NCI-H446 treated with DMSO at 0.1 percent for 48 hours (cell line): Measurements from ENCODE around the gene TSPAN9.

Source experiments
- DNase-seq: peaks from one replicate; lab custom pipeline; 2025; lab: John Stamatoyannopoulos, UW

The TSPAN9 gene

DNA sequence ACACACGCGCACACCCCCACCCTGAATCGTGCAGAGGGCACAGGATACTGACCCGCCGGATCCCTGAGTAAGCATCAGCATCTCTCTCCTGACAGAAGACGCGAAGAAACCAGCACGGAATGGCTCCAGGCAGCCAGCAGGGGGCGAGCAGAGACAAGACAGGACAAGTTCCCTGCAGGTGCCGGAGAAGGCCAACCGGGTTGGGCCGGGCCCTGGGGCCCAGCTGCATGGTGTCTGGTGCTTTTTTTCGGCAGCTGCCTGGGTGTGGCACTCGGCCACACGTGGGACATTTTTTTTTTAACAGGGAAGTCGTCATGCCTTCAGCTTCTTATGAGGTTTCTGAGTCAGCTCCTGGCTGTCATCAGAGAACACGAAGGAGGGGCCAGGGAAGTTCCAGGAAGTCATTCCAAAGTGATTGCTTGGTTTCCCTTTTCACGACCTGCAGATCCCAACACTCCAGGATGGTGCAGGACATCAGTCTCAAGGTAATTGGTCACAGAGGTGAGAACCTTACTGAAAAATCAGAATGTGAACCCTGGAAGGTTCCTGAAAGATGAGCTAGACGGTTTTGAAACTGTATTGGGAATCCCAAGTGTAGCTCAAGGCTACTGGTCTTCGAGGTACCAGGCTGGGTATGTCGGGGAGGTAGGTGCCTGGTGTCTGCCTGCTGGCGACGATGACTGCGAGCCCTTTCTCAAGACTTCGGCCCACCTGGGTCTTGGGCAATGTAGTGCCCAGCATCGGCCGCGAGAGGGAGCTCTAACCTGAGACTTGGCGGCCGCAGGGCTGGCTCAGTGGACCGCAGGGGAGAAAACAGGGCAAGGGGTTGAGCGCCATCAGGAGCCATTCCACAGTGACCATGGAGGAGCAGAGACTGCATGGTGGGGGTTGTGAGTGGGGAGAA is 223.0 kb downstream of the TSPAN9 start:
- DNase-seq, result peak; percentile 36

DNA sequence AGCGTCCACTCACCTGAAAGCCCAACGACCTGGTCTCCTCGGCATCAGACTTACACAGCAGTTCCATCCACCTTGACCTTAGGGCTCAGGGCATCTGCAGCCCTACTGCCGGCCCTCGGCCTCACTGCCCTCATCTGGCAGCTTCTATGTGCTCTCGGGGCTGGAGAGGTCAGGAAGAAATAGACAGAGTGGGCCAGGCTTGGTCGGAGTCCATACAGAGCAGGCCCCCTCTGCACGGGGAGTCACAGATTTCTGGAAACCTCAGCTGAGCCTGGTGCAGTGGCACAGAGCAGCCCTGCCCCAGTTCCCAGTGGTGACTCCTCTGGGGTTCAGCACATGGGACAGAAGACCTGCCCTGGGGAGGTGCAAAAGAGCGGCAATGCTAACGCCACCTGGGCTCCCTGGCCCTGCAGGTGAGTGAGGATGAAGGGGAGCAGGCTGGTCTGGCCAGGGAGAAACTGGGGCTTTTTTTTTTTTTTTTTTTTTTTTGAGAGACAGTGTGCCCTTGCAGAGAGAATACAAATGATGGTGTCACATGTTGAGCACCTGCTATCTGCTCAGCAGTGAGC is 223.7 kb downstream of the TSPAN9 start:
- DNase-seq, result no peak

DNA sequence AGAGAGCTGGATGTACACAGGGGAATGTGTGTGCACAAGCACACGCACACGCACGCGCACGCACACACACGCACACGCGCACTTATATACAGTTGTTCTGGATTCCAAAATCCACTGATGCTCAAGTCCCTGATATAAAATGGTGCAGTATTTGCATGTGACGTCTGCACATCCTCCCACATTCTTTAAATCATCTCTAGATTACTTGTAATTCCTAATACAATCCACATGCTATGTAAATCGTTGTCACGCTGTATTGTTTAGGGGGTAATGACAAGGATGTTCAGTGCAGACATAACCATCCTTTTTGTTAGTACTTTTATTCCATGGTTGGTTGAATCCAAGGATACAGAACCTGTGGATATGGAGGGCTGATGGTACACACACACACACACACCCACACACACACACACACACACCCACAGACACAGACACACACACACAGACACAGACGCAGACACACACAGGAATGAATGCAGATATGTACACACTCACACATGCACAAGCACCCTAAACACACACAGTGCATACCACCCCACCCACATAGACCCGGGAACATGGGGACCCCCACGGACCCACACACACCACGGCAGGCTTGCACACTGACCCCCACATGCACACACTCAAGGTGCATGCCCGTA is 225.3 kb downstream of the TSPAN9 start:
- DNase-seq, result no peak

DNA sequence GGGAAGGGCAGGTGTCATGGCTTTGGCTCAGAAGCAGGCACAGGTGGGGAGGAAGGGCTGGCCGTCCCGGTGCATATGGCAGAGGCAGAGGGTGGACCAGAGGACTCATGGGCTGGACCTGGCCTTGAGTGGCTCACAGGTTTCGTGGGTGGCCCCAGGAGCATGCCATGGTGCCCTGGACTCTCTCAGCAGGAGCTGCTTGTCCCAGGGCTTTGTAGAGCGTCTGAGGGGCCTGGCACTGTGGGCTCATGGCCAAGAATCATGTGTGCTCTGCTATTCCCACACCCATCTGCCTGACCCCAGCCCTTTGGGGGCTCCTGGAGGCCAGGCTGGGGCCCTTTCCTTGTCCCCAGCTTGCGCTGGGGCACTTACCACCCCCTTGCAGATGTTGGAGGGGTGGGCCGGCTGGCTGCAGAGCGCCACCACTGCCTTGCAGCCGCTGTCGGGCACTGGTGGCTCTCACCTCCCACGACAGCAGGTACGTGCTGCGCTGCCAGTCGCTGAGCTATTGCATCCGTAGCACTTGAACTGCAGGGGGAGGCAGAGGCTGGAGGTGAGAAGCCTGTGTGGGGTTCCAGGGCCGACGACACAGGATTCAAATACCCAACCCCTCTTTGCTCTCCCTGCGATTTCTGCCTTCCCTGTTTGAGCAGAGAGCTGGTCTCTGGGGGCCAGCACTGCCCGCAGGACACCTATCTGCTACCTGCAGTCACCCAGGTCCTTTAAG is 226.4 kb downstream of the TSPAN9 start:
- DNase-seq, result no peak

DNA sequence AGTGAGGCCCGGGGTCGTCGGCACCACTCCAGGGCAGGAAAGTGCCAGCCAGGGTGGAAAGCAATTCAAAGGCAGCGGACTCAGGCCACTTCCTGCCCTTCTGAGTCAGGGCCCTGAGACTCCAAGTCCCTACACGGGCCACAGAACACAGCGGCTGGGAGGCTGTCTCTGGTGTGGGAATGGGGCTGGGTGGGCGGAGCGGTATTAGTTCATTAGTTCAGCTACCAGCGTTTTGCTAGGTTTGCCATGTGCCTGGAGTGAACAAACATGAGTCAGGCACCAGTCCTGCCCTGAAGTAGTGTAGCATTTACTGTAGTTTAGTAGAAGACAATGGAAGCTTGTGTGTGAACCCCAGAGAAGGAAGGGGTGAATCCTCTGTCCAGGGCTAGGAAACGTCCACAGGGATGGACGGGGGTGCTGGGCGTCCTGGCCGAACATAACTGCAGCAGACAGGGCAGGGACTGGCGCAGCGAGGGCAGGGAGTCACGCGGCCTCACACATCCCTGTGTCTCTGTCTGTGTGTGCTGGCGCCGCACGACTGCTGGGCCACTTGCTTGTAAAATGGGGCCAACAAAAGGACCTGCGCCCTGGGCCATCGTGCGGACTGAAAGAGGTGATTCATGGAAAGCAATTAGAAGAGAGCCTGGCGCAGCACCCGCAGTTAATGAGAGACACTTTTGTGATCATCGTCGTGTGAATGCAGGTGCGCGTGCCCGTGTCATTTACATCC is 227.4 kb downstream of the TSPAN9 start:
- DNase-seq, result no peak

DNA sequence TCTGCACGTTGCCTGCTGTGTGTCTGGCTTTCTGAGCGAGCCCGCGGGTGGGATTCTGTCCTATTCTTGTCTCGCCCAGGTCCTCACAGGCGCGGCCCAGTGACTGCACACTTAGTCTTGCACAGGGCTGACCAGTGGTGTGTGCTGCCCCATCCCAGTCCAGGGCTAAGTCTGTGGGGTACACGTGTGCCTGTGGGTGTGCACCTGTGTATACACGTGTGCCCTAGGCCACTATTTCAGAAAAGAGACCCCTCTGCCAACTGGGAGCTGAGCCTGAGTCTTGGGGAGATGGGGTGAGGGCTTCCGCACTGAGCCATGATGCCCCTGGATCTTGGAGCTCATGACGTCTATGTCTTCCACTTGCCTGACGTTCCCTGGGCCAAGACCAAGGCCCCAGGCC is 228.3 kb downstream of the TSPAN9 start:
- DNase-seq, result no peak

DNA sequence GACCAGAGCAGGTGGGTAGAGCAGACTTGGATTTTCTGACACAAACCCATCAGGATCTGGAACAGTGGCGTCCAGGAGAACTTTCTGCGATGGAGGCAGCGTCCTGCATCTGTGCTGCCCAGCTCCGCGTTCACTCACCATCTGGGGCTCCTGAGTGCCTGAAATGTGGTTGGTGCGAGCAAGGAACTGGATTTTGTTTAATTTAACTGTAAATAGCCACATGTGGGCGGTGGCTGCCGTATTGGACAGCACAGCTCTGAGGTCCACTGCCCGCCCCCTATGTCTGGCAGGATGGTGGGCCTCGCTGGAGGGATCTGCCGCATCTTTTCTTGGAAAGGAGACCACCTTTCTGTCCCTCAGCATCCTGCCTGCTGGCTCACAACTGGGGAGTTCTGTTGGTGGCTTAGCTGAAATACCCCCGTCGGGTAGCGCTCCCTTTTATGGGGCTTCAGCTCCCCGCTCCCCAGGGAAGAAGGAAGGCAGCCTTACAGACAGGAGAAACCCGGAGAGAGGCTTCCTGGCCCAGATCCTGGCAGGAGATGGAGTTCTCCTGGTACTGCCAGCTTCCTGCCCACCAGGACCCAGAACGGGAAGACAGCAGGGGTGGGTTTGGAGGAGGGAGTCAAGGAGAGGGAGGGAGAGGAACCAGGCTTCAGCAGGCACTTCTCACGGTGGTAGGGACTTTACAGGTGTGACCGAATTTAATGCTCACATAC is 228.9 kb downstream of the TSPAN9 start:
- DNase-seq, result no peak

DNA sequence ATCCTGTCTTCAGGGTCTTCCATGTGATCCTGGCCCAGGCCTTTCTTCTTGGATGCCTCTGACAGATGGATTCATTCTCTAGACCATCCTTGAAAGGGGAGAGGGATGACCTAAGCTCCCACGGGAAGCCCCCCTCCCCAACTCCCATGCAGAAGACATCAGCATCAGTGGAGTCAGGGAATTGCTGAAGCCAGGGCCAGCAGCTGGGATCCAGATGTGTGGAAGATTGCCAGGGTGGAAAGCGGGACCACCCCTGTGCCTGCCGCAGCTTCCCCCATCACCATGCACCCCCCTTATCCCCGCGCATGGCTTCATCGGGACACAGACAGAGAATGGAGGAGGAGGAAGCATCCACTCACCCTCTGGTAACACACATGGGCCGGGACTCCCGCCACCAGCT is 230.2 kb downstream of the TSPAN9 start:
- DNase-seq, result no peak

DNA sequence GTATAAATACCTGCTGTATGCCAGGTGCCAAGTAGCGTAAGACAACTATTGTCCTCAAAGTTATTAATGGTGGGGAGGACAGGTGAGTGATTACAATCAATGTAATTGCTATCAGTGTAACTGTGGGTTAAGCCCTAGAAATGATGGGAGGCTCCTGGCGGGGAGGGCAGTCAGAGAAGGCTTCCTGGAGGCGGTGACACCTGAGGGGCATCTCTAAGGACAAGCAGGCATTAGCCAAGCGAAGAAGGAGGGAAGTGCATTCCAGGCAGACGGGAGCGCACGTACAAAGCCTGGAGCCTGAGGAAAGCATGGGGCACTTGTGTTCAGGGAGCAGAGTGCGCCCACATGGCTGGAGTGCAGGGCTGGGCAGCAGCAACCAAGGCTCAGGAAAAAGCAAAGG is 230.9 kb downstream of the TSPAN9 start:
- DNase-seq, result no peak

DNA sequence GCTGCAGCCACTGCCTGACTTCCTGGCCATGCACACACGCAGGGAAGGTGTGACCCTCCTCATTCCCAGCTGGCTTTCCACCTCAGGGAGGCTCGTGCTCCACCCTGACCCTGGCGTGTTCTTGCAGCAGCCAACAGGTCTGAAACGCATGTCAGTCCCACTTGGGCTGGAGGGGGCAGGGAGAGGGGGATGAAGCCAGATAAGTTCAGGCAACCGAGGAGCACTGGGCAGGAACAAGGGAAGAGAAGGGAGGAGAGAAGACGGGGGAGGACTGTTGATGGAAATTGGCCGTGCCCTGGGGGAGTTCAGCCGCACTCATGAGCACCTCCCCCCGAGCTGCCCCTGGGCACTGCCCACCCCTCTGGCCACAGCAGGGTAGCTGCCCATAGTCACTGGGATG is 231.4 kb downstream of the TSPAN9 start:
- DNase-seq, result no peak

DNA sequence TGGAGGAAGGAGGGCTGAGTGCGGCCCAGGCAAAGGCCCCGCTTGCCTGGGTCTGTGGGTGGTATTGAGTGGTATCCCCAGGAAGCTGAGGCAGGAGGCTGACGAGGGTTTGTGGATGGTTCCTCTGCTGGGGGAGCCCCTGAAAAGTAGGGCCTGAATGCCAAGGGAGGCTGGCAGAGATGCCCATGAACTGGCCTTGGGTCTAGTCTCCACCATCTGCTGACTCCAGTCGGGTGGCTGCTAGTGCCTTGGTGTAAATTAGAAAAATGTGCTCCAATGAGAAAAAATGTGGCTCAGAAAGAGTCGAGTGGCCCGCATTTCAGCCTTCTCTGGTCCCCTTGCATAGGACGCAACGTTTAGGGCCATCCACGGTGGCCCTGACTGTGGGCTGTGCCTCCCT is 232.6 kb downstream of the TSPAN9 start:
- DNase-seq, result no peak

DNA sequence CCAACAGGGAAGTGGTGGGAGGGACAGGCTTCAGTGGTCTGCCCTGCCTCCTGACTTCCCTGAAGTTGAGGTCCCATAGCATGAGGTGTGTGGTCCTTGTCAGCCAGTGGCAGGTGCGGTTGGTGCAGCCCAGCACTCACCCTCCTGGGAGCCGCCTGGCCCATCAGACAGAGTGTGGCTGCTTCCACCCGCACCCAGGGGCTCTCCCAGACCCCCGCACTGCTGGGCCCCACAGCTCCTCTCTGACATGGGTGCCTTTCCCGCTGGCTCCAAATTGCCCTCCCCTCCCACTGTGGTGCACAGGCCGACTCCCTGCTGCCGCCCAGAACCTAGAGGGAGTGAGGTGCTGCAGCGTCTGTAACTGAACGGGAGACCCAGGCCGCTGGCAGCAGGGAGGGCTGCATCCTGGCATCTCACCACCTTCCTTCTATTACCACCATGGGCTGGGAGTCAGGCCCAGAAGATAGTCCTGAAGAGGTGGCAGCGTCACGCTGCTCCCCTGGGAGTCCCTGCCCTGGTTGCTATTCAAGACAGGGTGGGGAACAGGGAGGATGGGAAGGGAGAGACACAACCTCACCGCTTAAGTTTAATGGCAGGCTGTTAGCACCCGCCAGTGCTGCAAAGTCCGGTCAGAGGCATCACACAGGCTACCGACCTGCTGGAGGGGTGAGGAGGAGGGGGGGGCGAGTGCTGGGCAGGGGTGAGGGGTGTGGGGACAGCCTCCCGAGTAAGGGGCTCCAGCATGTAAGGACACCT is 233.3 kb downstream of the TSPAN9 start:
- DNase-seq, result no peak

DNA sequence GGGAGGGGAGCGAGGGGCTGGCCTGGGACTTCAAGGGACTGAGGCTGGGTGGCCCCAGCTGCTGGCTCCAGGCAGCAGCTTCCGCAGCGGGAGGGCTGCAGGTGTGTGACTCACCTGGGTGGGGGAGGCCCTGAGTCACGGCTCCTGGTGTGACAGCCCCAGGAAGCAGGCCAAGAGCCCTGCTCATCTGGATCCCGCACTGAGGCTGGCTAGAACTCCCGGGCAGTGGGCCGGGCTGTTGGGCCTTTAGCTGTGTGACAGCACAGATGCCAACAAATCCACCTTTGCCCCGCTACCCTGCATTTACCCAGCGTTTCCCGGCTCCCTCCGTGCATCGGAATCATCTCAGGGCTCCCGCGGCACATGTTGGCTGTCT is 233.8 kb downstream of the TSPAN9 start:
- DNase-seq, result no peak

DNA sequence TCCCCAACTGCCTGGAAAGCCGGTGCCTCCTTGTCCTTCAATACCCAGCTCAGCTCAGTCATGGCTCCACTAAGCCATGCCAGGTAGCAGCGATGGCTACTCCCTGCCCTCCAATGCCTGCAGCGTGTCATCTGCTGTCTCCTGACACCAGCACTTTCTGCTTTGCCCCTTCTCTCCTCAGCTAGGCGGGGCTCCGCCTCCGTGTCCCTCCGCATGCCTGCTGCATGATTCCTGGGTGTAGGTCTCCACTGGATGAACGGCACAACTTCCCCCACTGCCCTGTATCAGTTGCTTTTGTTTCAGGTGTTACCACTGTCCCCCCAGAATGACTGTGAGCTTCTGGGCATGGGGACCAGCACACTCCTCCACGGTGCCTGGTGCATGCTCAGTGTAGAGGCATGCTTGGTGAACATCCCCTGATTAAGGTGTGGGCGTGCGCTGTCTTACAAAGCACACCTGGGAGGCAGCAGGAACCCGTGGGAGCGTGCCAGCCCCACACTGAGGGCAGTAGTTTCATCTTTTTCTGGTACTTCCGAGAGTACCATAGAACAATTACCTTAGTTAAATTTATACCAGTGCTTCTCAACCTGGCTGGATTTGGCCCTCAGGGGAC is 234.4 kb downstream of the TSPAN9 start:
- no peak for DNase-seq

DNA sequence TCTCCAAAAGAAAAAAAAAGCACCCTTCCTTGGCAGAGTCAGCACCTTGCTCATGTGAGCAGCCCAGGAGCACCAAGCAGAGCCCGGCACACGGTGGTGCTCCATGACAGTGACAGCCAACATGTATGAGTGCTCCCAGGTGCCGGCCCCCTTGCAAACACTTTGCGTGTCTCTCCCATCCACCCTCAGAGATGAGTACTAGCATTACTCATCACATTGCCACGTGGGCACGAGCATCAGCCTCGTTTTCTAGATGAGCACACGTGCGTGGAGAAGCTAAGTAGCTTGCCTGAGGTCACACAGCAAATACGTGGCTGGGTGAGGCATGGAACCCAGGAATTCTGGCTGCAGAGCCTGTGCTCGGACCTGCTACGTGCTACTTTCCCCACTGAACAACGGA is 235.9 kb downstream of the TSPAN9 start:
- no peak for DNase-seq

DNA sequence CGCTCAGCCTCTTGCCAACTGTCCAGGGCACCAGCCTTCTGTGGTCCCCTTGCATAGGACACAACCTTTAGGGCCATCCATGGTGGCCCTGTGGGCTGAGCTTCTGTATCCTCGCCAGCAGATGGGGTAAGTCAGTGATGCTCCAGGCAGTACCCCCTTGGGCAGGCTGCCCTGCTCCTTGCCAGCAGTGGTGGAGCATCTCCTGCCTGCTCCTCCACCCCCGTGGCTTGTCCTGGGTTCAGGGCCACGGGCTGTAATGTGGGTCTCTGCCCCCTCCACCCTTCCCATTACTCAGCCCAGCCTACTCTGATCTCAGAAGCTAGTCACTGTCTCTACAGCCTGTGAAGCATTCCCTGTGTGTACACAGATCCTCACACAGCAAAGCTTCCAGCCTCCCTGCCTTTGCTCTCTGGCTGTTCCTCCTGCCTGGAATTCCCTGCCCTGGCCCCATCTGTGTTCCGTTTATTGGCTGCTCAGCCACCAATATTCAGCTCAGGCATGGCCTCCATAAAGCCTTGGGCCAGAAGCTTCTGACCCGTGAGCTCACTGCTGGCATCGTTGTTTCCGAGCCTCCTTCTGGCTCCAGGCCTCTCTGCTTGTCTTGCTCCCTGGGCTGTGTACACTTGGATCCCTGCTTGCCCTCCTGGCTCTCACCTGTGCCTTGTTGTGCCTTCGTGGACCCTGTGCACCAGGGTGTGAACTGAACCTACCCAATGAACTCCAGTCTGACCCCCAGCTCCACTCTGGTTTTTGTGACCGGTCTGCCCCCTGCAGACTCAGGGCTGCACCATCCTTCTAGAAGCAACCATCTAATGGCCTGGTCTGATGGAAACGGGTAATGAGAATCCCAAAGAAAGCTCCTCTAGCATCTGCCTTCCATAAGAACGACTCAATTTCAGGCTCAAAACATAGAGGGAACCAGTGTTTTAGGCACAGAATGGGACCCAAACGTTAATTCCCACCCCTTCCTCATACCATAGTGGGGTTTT is 236.8 kb downstream of the TSPAN9 start:
- DNase-seq, result no peak

DNA sequence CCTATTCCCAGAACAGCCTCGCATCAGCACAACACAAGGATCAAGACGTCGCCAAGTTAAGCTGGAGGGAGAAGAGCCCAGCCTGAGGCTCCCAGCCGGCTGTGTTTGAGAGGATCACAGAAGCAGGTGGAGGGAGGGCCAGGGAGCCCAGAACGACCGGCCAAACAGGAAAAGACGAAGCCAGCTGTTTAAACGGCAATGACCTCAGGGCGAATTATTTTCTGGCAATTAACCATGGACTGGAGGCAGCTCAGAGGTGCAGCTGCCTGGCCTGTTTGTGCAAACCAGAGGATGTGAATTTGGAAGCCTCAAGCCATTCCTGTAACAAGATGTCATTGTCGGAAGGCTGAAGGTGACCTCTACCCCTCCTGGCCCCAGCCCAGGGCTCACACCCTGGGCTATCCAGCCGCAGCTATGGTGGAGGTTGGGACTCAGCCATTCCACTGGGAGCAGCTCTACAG is 238.1 kb downstream of the TSPAN9 start:
- no peak for DNase-seq

DNA sequence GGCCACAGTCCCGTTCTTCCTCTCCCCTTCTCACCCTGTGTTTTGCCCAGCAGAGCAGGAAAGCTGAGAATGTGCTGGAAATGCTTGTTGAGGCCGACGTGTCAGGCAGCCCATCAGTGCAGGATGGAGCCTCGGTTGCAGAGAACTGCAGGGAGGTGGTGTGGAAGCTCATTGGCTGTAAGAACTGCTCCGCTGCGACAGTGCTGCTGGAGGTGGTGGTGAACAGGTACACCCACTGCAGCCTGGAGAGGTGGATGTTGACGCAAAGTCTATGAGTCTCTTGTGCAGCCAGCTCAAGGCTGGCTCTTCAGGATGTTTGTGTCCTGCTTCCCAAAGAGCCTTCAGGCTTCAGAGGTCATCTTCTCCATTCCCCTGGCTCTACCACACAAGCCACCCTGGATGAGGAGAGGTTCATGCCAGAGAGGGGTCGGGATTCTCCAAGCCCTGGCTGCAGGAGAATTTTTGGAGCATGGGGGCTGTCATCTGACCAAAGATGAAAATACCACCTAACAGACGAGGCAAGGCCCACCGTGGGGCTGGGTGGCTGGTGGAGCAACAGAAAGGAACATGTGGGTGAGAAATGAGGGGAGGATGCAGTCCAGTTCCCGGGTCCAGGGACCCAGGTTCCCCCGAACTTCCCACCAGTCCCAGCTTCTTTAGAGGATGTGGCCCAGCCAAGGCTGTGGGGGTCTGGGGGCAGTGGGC is 239.7 kb downstream of the TSPAN9 start:
- DNase-seq, result no peak
